ENCODE measurements around the gene ENHO.

Gene ENHO

DNA sequence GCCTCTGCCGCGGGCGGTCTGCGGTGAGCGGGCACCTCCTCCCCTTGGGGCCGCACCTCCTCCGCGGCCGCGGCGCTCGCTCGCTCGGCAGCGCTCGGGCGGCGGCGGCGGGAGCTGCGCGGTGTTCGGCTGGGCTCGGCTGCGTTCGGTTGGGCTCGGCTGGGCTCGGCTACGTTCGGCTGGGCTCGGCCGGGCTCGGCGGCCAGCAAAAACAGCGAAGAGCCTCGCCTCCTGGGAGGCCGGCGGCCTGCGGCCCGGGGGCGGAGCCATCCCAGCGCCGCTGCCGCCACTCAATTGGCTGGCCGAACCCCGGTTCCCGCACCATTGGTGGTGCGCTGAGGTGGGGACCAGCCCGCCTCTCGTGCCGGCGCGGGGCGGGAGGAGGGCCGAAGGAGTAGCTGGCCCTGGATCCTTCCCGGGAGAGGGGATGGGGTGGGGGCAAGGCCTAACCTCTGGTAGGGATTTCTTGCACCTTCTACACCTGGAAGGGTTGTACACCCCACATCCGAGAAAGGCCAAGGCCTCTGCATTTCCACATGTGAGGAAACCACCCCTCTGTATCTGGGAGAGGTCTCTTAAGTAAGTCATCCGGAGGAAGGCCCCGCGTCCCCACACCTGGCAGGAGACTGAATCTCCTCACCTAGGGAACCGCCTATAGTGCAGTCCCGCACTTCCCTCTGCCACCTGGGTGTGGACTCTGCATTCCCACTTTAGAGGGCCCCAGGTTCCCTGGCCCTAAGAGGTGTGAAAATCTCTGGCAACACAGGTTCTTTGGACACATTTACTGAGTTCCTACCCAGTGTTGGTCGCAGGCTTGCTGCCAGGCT, at the start of gene ENHO:
Gene ENHO, minus strand, starts transcription at position 20 of the 827 bp plus-strand sequence. CDS start 1,295 bp downstream, outside the sequence.
- peak; percentile 87 for DNase-seq (ENCODE audit: low spot score)

GRCh38 chr9:34572092-34572491, 49.3 kb upstream of the ENHO start:
- DNase-seq (ENCODE audit: low spot score): no peak

DNA sequence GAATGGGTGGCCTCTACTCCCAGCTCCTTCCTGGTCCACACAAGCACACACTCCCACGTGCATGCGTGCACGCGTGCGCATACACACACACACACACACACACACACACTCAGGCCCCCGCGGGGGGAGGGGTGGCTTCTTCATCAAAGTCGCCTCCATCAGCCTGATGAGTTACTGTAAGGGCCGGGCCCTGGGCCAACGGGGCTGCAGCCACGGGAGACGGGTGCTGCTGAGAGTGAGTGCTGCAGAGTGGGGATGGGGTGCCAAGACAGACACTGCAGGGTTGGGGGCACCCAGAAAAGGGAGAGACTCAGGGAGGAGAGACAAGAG, 48.7 kb upstream of the ENHO start:
- DNase-seq (ENCODE audit: low spot score): no peak

DNA sequence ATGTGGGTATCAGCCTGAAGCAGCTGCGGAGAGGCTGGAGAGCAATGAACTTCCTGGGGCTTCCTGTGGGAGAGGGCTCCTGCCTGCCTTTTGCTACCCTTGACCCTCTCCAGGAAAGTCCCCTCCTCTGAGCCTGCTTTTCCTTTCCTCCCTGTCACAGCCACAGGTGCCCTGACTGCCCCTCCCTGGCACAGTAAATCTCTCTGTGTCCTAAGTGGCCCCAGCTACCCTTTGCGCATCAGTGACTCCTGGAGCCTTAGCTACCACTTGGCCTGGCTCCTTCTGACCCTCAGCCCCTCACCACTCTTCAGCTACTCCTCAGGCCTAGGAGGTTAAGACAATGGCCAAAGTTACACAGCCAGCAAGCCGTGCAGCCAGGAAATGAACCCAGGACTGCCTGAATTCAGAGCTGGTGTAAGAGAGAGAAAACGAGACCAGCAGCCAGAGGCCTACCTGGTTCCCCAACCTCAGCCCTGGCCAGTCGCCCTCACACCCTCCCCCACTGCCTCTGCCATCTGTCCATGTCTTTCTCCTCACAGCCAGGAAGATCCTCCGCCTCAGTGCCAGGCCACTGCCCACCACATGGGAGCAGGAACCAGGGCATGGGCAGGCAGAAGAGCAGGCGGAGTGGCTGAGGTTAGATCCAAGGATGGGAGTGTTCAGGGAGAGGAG, 48.2 kb upstream of the ENHO start:
- DNase-seq (ENCODE audit: low spot score): no peak

DNA sequence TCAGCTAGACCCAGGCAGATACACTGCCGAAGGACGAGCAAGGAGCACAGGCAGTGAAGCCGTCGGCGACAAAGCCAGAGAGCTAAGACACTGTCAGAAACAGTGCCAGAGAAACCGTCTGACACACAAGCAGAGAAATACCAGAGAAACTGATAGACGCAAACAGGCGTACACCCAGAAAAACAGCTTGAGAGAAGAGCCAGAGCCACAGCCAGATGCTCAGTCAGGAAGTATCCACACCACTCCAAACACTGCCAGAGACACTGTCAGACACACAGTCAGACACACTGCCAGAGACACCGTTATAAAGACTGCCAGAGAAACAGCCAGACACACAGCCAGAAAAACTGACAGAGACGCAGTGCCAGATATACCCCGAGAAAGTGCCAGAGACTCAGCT, 47.6 kb upstream of the ENHO start:
- no peak for DNase-seq (ENCODE audit: low spot score)

- no peak for DNase-seq (ENCODE audit: low spot score)
These were observed 46.0 kb upstream of the ENHO start for GRCh38 chr9:34568774-34569173.

- DNase-seq (ENCODE audit: low spot score): no peak
These were observed 45.3 kb upstream of the ENHO start for GRCh38 chr9:34568133-34568532.

GRCh38 chr9:34566972-34567371, 44.2 kb upstream of the ENHO start:
- no peak for DNase-seq (ENCODE audit: low spot score)

DNA sequence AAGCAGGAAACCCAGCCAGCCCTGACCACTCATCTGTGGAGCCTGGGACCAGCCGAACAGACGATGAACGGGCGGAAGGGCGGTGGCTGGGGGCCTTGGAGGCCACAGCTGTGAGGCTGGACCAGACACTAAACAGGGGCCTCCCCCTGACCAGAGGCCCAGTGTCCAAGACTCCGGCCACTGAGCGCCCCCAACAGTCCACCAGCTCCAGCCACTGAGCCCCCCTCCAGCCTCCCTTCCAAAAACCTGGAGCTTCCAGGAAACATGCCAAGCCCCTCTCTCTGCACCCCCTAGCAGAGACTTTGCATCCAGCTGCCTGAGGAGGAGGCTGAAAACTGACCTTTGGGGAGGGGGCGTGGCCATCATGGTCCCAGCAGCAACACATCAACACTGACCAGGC, 43.5 kb upstream of the ENHO start:
- no peak for DNase-seq (ENCODE audit: low spot score)

DNA sequence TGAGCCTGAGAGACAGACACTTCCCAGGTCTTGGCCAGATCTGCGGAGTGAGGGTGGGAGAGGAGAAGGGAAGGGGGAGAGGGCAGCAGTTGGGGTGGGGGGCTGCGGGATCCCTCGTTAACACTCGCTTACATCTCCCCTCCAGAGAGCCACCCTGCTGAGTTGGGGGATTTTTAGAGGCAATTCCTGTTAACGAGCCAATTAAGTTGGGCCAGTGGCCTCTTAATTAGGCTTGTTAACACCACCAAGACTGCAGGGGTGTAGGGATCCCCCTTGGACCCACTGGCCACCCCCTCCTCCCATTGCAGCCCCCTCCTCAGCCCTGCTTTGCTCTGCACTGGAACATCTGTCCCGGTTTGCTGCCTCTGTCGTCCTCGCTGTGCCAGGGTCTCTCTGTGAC, 43.1 kb upstream of the ENHO start:
- no peak for DNase-seq (ENCODE audit: low spot score)

DNA sequence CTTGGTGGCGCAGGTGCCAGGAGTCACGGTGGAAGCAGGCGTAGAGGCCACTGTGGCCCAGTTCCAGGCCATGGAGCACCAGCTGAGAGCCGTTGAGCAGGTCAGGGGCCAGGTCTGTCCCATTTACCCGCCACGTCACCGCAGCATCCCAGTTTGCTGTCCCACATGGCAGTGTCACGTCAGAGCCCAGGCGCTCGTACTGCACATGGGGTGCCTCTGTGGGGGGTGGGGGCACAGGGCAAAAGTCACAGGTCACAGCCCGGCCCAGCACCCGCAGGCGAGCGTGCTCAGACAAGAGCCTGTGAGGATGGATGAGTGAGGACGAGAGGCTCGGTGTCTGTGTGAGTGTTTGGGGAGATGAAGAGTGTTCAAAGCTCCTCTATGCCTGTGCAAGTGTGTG, 41.8 kb upstream of the ENHO start:
- no peak for DNase-seq (ENCODE audit: low spot score)

DNA sequence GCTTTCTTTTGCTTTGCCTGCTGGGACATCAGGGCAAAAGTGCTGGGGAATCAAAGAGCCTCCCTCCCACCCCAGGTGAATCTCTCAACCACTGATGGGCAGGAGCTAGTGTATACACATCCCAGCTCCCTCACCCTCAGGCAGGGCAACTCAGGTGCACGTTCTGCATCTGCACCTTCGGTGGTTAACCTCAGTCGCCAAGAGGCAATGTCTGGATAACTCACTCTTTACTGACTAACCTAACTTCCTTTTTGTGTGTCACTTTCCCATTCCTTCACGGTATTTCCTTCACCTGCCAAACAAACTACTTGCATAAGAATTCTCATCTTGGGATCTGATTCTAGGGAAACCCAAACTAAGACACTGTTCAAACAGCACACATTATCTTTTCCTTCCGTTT, 40.5 kb upstream of the ENHO start:
- DNase-seq (ENCODE audit: low spot score): no peak

GRCh38 chr9:34562135-34562745, 39.5 kb upstream of the ENHO start:
- DNase-seq (ENCODE audit: low spot score): no peak

GRCh38 chr9:34560599-34561214, 37.9 kb upstream of the ENHO start:
- DNase-seq (ENCODE audit: low spot score): no peak

DNA sequence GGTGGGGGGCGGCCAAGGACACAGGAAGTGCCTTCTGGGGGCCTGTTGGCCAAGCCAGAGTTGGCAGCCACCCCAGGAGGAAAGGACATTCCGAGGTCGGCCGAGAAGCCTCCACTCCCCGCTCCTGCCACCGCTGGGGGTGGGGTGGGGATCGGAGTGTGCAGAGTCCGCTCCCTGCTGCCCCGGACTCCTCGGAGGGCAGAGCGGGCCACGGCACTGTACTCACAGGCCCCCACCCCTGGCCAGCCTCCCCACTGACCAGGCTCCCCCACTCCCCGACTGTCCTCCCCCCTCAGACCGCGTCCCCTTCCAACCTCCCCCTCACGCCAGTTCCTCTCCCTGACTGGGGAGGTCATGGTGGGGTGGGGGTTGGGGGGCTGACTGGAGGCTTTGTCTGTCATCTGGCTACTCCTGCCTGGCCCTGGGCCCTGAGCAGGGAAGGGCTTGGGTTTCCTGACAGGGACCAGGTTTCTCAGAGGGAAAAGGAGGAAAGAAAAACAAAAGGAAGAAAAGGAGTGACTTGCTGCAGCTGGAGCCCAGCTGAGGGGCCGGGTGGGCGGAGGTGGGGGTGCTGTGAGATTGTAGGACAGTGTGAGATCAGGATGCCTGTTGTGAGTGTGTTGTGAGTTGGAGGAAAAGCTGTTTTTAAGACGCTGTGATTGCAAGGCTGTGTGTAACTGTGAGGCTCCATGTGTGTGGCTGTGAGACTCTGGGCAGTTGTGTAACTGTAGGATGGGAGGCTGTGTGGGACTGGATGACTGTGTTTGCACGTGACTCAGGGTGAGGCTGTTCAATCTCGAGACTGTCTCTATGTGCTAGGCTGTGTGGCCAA, 37.0 kb upstream of the ENHO start:
- no peak for DNase-seq (ENCODE audit: low spot score)

DNA sequence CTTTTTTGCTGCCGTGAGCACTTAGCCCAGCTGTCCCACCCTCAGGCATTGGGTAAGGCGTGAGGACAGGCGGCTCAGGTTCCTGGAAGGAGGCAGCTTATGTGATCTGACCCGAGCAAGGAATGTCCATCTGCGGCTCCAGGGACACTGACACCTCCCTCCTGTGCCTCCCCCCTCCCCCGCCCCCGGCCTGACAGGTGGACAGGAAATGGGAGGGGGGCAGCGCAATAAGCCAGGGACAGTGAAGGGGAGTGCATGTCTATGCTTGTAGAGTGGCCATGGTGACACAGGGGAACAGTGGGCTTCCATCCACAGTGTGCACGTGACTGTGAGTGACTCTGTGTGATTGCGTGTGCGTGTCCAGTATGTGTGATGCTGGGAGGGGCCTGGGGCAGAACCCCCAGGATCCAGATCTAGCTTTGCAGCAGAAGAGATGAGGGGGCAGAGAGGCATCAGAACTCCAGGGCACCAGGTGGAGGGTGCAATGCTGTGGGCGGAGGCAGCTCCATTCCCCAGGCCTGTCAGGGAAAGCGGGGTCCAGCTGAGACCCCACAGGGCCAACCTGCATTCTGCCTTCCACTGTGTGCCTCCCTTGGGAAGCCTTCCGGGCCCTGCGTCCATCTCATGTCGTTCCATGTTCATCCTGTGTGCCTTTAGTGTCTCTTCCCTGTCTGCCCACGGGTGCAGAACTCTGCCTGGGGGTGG, 36.3 kb upstream of the ENHO start:
- no peak for DNase-seq (ENCODE audit: low spot score)

GRCh38 chr9:34558364-34558763, 35.6 kb upstream of the ENHO start:
- DNase-seq (ENCODE audit: low spot score): no peak

DNA sequence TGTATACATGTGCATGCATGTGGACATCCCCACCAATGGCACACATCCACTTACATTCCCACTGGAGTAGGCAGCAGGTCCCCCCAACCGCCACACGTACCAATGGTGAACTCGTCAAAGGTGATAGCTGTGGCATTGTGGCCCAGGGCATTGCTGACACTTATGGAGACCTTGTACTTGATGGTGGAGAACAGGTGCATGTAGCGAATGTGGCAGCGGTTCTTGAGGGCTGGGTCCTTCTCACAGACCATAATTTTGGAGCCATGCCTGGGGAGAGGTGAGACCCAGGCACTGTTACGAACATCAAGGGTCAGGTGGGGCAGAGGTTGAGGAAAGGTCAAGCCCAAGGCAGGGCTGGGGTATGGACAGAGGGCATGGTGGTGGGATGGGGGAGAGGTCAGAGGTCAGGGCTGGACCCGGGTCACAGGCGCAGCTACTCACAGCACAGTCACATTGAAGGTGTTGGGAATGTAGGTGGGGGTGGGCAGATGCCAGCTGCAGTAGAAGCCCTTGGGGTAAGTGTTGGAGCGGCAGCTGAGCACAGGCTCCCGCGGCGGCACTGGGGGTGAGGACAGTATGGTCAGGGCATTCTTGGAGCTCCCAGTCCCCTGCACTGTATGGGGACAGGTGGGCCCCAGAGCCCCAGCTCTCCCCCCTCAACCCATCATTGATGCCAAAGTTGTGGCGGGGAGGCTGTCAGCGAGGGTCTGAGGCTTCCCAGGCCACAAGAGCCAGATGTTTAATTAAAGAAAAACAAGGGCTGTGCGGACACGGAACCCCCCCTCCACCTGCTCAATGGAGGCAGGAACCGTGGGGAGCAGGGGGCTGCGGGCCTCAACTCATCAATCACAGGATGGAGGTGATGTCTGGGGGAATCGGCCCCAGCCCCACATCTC, 34.9 kb upstream of the ENHO start:
- DNase-seq (ENCODE audit: low spot score): no peak

- DNase-seq (ENCODE audit: low spot score): no peak
These were observed 34.2 kb upstream of the ENHO start for GRCh38 chr9:34556949-34557348.

DNA sequence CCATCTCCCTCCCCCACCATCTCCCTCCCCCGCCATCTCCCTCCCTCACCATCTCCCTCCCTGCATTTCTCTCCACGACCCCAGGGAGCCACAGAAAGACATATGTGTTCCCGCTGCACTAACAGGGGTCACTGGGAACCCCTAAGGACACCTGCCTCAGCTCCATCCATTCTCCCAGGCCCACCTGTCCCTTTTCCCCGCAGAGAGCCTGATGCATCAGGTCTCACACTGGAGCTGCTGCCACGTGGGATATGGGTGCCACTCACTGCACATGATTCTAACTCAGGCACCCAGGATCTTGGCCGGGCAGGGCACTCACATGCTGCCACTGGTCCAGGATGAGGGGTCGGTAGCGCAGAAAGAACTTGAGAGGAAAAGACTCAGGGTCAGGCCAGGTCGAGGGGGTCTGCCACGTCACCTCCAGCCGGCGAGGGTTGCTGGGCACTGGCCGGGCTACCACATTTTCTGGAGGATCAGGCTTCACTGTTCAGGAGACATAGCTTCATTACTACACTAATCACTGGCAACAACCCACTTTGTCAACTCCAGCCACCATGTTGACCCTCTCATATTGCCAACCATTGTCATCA, 33.2 kb upstream of the ENHO start:
- DNase-seq (ENCODE audit: low spot score): no peak
